Heart left ventricle (tissue), 16 donors: Measurements from ENCODE around the gene LIPE. TPM values are rescaled to one million over a fixed set of nuclear protein-coding genes. Genes with fewer than 3 reads are reported as not detected.
"Not testable (repeated sequence)": the region's sequence is repeated elsewhere in the genome, so short reads cannot be mapped to it uniquely, and the experiment has no call there.

Experiments
- ATAC-seq, 4 donors: fragments of 200-7000 bp; cut with Tn5 transposase; one replicate each; pipeline ENCODE4 v1.9.1; 2020 to 2022; ENCODE audit warnings: moderate library complexity in 4 of 4, mild to moderate bottlenecking in 3 of 4, moderate number of reproducible peaks in 1 of 4
- DNase-seq, 5 donors: peaks; one replicate each; pipeline ENCODE4 v3.0.0-alpha.2; 2020
- H3K27ac ChIP-seq, 12 donors: fragments of 200-600 bp; sonication (generic) in 4 of 12; one replicate each; pipeline versions ENCODE4 v1.5.0 to v1.8.0; 2016 to 2022; ENCODE audit warnings: mild to moderate bottlenecking in 2 of 12
- H3K27me3 ChIP-seq, 9 donors: fragments of 200-600 bp; sonication (generic) in 2 of 9; one replicate each; pipeline versions ENCODE4 v1.5.1 to v1.8.0; 2016 to 2022; ENCODE audit warnings: mild to moderate bottlenecking in 3 of 9
- H3K36me3 ChIP-seq, 9 donors: fragments of 200-600 bp; sonication (generic) in 2 of 9; one replicate each; pipeline versions ENCODE4 v1.5.0 to v1.8.0; 2018 to 2022; ENCODE audit warnings: mild to moderate bottlenecking in 2 of 9
- H3K4me1 ChIP-seq, 12 donors: fragments of 200-600 bp; sonication (generic) in 4 of 12; one replicate each; pipeline versions ENCODE4 v1.5.0 to v1.8.0; 2016 to 2022; ENCODE audit warnings: mild to moderate bottlenecking in 3 of 12
- H3K4me3 ChIP-seq, 12 donors: fragments of 200-600 bp; sonication (generic) in 4 of 12; one replicate each; pipeline versions ENCODE4 v1.5.0 to v1.8.0; 2017 to 2022; ENCODE audit warnings: mild to moderate bottlenecking in 9 of 12, moderate library complexity in 4 of 12
- H3K9me3 ChIP-seq, 12 donors: fragments of 200-600 bp; sonication (generic) in 4 of 12; one replicate each; pipeline versions ENCODE4 v1.5.0 to v1.8.0; 2016 to 2022; ENCODE audit warnings: mild to moderate bottlenecking in 1 of 12
- CTCF ChIP-seq, 12 donors: fragments of 200-600 bp; sonication (generic) in 4 of 12; IDR thresholded peaks; one replicate each; pipeline versions ENCODE4 v1.5.0 to v1.8.0; 2018 to 2022; ENCODE audit warnings: antibody characterized with exemption in 12 of 12, mild to moderate bottlenecking in 5 of 12
- POLR2A ChIP-seq, 2 donors: fragments of 450-650 bp; IDR thresholded peaks; one replicate each; pipeline ENCODE4 v1.6.1; 2017; ENCODE audit warnings: antibody characterized with exemption in 2 of 2, mild to moderate bottlenecking in 2 of 2, moderate library complexity in 2 of 2
- WGBS, 4 donors: extraction: QIAGEN DNeasy Blood & Tissue Kit in 2 of 4; methylation state at CpG; one replicate each; pipeline versions ENCODE4 v1.1.5 to v1.1.7; 2013 to 2018; 5-methylcytosine and 5-hydroxymethylcytosine counted together
- intact Hi-C, 10 donors: fragments of 100-400 bp; cut with DNase I; formaldehyde crosslinking; loops; one replicate each; pipeline versions ENCODE4 v1.11.1 to v1.14.2; 2022
- polyA plus RNA-seq, 2 donors: library from polyadenylated mRNA; stranded (reverse); fragments of 200-250 nt; gene quantifications; one replicate each; pipeline ENCODE4 v1.2.3, GENCODE V29; 2013
- total RNA-seq, 9 donors: library from RNA; depleted of rRNA in 2 of 9; stranded (reverse); fragments of >200 nt in 2 of 9; fragmentation: NEBNext Ultra II Directional in 3 of 9; extraction: Animal tissue kit (Norgen Biotek cat#: 25700) in 3 of 9; gene quantifications; one replicate each; pipeline versions ENCODE4 v1.1.0 to v1.2.4, GENCODE V29; 2016 to 2023
- donor health status: ischemic (EF 13 %, LVEDD 7.1; RV severe dilation, severe dysfunction).
- donor health status: healthy with polysubstance abuse.
- donor health status: DM: no; HTN: yes; CAD: no.
- donor health status: DM: no; HTN: no; CAD: no.
- donor health status: ischemic (EF 25% LVEDD 6.9; RV normal size, moderate dysfunction).
- donor health status: ischemic (EF 25% LVEDD 5.7; RV mildly dilated, moderate dysfunction).
- donor health status: healthy.
- donor health status: DM: yes; HTN: yes; CAD: no.
- donor health status: ischemic (EF 35%, LVEDD 5.7; RV mildly dilated, moderate dysfunction).
- donor health status: nonischemic (EF 11% LVEDD 7.7; RV severe dilation, severe dysfunction).
- donor health status: DM: yes; HTN: yes; CAD: no.
- donor health status: PGD.
- donor health status: ischemic (EF 29% LVEDD 5.4; RV normal size, mild dysfunction).
- donor health status: nonischemic (EF 23%, LVEDD 6.1; RV moderate dilation, normal function).

LIPE gene
- total and polyA plus RNA-seq, 11 donors = 34.7 to 111 (median 57.3) TPM

GRCh38 chr19:42466521-42467182 is 39.5 kb upstream of the LIPE start:
- Histone ChIP-seq H3K4me3 (no peak overlapping the region), H3K4me1 (peaks cover 0 to 22% (median 10%) of the 10 kb centered on the region in 12 donors), H3K36me3 (no peaks in the 10 kb centered on the region), H3K9me3 (no peaks in the 10 kb centered on the region), H3K27me3 (no peaks in the 10 kb centered on the region), H3K27ac (peak overlapping the region in 11 of 12 donors; percentile 8 to 71 (median 63))
- TF ChIP-seq POLR2A (IDR thresholded peaks at IDR 0.05) (no peak), CTCF (IDR thresholded peaks at IDR 0.05) (no peak)
- ATAC-seq (peak in 3 of 4 donors; percentile 38 to 71 (median 49)), DNase-seq (no peak)
- WGBS, 4 donors = 48 to 60% (median 52%) methylated on average over 5 of the region's 5 CpGs
- intact Hi-C loops = no loop called here

GRCh38 chr19:42465827-42466280 is 38.7 kb upstream of the LIPE start:
- intact Hi-C loops = no loop called here
- Histone ChIP-seq H3K4me1 (peaks cover 0 to 26% (median 12%) of the 10 kb centered on the region in 12 donors), H3K36me3 (no peaks in the 10 kb centered on the region), H3K27ac (peak overlapping the region in 10 of 12 donors; percentile 8 to 71 (median 58)), H3K9me3 (no peaks in the 10 kb centered on the region), H3K27me3 (no peaks in the 10 kb centered on the region), H3K4me3 (no peak overlapping the region)
- no peak for TF ChIP-seq POLR2A (IDR thresholded peaks at IDR 0.05)
- TF ChIP-seq CTCF (IDR thresholded peaks at IDR 0.05) = no peak
- no peak for DNase-seq
- 69 to 90% (median 75%) methylated on average over 5 of the region's 5 CpGs for WGBS, 4 donors
- no peak for ATAC-seq

- intact Hi-C loops = no loop called here
- ATAC-seq (peak in 3 of 4 donors; percentile 29 to 61 (median 52)), DNase-seq (no peak)
- 49 to 65% (median 55%) methylated on average over 4 of the region's 4 CpGs for WGBS, 4 donors
- Histone ChIP-seq H3K27me3 (no peaks in the 10 kb centered on the region), H3K4me3 (no peak overlapping the region), H3K27ac (peak overlapping the region in 1 of 12 donors; percentile 7), H3K4me1 (peaks cover 0 to 24% (median 12%) of the 10 kb centered on the region in 12 donors), H3K9me3 (no peaks in the 10 kb centered on the region), H3K36me3 (no peaks in the 10 kb centered on the region)
- no peak for TF ChIP-seq CTCF (IDR thresholded peaks at IDR 0.05)
- TF ChIP-seq POLR2A (IDR thresholded peaks at IDR 0.05) = no peak
Observed at GRCh38 chr19:42461700-42462324, 34.6 kb upstream of the LIPE start.

- H3K27me3 ChIP-seq, H3K36me3 ChIP-seq, intact Hi-C loops, ATAC-seq, H3K4me3 ChIP-seq, H3K9me3 ChIP-seq, DNase-seq: not testable (repeated sequence)
- peak overlapping the region in 3 of 12 donors; percentile 7 to 23 (median 8) for H3K27ac ChIP-seq
- 89 to 96% (median 92%) methylated on average over 8 of the region's 8 CpGs for WGBS, 4 donors
- peaks cover 0 to 18% (median 7%) of the 10 kb centered on the region in 12 donors for H3K4me1 ChIP-seq
Observed at GRCh38 chr19:42461231-42461630, 34.0 kb upstream of the LIPE start.
